Adrenal gland (tissue), 5 donors: ENCODE data around the gene FAM83E.

Experiments used
- POLR2A ChIP-seq, 2 donors: fragments of 450-650 bp; IDR thresholded peaks; one replicate each; pipeline ENCODE4 v1.6.1; 2017; ENCODE audit warnings: antibody characterized with exemption in 2 of 2, mild to moderate bottlenecking in 2 of 2, moderate library complexity in 1 of 2
- TF ChIP-seq, protein P1 (sequence below), 6 experiments: fragments of 450-650 bp in 4 of 6; fragments of 200-600 bp in 2 of 6; sonication (generic) in 1 of 6; IDR thresholded peaks; 1 replicate in 5 of 6; 2 replicates in 1 of 6; pipeline versions ENCODE4 v1.5.1 to v1.8.0; 2016 to 2021; ENCODE audit warnings: antibody characterized with exemption in 6 of 6, mild to moderate bottlenecking in 2 of 6, moderate library complexity in 1 of 6
- donor health status: DM: no; HTN: no; CAD: no.

DNA sequence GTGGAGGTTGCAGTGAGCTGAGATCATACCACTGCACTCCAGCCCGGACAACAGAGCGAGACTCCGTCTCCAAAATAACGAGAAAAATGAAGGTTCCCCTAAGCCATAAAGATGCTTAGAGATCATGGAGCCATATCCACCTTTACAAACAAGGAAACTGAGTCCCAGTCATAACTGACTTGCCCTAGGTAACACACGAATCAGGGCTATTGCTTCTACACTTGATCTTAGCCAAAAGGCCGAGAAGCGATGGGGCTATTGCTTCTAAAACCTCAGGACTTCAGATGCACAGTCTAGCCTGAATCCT is 19.1 kb upstream of the FAM83E start:
- TF ChIP-seq, protein P1, sequence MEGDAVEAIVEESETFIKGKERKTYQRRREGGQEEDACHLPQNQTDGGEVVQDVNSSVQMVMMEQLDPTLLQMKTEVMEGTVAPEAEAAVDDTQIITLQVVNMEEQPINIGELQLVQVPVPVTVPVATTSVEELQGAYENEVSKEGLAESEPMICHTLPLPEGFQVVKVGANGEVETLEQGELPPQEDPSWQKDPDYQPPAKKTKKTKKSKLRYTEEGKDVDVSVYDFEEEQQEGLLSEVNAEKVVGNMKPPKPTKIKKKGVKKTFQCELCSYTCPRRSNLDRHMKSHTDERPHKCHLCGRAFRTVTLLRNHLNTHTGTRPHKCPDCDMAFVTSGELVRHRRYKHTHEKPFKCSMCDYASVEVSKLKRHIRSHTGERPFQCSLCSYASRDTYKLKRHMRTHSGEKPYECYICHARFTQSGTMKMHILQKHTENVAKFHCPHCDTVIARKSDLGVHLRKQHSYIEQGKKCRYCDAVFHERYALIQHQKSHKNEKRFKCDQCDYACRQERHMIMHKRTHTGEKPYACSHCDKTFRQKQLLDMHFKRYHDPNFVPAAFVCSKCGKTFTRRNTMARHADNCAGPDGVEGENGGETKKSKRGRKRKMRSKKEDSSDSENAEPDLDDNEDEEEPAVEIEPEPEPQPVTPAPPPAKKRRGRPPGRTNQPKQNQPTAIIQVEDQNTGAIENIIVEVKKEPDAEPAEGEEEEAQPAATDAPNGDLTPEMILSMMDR (IDR thresholded peaks at IDR 0.05) = no peak
- no peak for TF ChIP-seq POLR2A (IDR thresholded peaks at IDR 0.05)
